HG03103 (cell line): ENCODE results near the gene AADACL3.
"Not testable (repeated sequence)": the region's sequence is repeated elsewhere in the genome, so short reads cannot be mapped to it uniquely, and the experiment has no call there.

Experiments used
- ATAC-seq: cut with Tn5 transposase; IDR thresholded peaks from one replicate; pipeline ENCODE4 v1.9.1; 2021; ENCODE audit warnings: low read depth; ENCODE audit not compliant: unreplicated experiment

AADACL3 gene

DNA sequence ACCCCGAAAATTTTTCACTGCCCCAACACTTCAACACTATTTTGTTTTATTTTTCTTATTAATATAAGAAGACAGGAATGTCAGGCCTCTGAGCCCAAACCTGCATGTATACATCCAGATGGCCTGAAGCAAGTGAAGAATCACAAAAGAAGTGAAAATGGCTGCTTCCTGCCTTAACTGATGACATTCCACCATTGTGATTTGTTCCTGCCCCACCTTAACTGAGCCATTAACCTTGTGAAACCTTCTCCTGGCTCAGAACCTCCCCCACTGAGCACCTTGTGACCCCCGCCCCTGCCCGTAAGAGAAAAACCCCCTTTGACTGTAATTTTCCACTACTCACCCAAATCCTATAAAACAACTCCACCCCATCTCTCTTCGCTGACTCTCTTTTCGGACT lies 2.3 kb upstream of the AADACL3 start:
- ATAC-seq = not testable (repeated sequence)

DNA sequence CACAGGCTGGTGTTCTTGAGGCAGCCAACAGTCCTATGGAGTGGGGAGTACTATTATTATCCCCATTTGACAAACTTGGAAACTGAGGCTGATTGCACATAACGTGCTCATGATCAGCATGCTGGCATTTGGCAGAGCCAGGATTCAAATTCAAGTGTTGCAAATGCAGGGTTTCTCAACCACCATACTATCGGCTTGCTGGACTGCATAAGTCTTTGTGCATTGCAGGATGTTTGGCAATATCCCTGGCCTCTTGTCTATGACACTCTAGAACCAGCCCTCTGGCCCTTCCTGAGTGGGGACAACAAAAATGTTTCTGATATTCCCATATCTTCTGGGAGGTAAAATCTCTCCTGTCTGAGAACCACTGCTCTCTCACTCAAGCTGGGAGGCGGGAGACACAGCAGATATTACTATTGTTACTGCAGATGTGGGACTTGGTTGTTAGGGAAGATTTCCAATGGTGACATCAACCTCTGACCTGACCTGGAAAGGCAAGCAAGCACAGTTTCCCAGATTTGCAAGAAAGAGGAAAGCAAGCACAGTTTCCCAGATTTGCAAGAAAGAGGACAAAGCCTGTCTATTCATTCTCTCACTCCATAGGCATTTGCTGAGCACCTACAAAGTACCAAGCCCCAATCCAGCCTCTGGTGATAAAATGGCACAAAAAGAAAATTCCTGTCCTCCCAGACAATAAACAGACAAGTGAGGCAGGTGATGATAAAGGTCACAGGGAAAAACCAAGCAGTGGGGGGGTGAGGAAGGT lies 1.0 kb upstream of the AADACL3 start:
- no peak for ATAC-seq

DNA sequence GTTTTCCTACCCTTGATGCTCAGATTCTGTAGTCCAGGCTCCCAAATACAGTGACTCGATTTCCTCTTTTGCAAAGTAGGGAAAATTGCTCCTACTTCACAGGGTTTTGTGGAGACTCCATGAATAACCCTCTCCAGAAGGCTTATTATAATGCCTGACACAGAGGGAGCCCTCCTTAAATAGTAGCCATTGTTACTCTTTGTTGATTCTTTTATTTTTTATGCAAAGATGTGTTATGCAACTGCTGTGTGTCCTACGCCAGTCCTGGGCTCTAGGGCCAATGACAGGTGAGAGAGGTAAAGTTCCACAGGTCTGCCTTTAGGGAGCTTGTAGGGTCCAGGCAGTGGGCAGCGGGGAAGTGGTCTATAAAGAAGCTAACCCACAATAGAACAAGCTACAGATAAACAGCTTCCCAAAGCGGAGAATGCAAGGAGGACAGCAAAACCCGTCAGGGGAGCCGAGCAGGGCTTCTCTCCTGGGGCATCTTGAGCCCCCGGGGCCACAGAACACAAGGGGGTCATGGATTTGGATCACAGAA lies 1.5 kb downstream of the AADACL3 start:
- no peak for ATAC-seq

DNA sequence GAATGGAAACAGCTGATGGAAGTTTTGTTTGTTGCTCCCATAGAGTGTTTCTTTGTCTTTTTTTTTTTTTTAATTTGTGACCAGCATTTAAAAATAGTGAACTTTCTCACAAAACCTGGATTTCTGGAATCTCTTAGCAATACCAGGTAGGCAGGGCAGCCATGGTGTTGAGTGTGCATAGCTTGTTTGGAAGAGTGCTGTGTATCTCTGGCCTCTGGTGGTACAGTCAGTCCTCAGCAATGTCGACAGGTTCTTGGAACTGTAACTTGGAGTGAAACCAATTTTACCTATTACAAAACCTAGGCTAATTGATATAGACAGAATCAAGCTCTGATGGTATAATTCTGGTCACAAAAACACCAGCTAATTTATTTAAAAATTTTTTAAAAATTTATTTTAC lies 6.7 kb downstream of the AADACL3 start:
- ATAC-seq = no peak

DNA sequence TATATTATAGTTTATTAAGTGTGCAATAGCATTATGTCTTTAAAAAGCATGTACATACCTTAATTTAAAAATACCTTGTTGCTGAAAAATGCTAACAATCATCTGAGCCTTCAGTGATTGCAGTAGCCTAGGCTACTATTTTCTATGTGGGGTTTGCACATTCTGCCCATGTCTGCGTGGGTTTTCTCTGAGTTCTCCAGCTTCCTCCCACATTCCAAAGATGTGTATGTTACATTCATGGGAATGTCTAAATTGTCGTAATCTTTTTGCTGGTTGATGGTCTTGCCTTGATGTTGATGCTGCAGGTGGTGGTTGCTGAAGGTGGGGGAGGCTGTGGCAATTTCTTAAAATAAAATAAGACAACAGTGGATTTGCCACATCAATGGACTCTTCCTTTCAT lies 12.5 kb downstream of the AADACL3 start:
- no peak for ATAC-seq

DNA sequence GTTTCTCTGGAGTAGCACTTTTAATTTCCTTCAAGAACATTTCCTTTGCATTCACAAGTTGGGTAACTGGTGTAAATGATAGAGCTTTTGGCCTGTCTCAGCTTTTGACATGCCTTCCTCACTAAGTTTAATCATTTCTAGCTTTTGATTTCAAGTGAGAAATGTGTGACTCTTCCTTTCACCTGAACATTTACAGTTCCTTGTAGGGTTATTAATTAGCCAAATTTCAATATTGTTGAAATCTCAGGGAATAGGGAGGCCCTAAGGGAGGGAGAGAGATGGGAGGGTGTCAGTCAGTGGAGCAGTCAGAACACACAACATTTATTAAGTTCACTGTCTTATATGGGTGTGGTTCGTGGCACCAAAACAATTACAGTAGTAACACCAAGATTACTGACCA lies 14.2 kb downstream of the AADACL3 start:
- ATAC-seq = no peak

DNA sequence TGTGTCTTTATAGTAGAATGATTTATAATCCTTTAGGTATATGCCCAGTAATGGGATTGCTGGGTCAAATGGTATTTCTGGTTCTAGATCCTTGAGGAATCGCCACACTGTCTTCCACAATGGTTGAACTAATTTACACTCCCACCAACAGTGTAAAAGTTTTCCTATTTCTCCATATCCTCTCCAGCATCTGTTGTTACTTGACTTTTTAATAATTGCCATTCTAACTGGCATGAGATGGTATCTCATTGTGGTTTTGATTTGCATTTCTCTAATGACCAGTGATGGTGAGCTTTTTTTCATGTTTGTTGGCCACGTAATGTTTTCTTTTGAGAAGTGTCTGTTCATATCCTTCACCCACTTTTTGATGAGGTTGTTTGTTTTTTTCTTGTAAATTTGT lies 15.2 kb downstream of the AADACL3 start:
- not testable (repeated sequence) for ATAC-seq

DNA sequence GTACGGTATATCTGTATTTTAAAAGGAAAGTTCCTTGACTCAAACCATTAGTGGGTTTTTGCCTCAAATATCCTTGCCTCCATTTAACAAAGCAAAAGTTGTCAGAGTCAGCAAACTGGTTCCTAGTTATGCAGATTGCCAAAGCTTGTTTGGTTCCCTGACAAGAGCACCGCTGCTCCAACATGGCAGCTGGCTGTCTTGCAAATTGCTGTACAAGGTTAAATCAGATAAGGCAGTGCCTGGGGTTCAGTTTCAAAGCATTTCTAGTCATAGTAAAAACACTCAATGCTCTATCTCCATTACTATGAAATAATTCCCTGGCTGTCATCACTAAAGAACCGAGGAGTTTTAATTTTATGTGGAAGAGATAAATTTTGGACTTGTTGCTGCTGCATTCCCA lies 18.7 kb downstream of the AADACL3 start:
- no peak for ATAC-seq

DNA sequence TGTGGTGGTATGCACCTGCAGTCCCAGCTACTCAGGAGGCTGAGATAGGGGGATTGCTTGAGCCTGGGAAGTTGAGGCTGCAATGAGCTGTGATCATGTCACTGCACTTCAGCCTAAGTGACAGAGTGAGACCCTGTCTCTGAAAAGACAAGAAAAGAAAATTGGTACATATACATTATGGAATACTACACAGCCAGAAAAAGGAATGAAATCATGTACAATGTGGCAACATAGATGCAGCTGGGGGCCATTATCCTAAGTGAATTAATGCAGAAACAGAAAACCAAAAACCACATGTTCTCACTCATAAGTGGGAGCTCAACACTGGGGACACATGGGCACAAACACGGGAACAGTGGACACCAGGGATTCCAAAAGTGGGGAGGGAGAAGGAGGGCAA lies 23.0 kb downstream of the AADACL3 start:
- no peak for ATAC-seq

DNA sequence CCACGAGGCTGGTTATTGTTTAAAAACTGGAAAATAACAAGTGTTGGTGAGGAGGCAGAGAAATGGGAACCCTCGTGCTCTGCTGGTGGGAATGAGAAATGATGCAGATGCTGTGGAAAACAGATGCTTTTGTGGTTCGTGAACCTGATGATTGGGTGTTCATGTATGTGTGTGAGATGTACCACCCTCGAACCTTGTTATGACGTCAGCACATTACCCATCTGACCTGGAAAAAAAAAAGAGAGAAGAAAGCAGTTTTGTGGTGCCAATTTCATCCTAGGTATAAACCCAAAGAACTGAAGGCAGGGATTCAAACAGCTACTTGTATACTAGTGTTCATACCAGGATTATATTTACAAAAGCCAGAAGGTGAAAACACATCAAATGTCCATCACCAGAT lies 23.7 kb downstream of the AADACL3 start:
- no peak for ATAC-seq

DNA sequence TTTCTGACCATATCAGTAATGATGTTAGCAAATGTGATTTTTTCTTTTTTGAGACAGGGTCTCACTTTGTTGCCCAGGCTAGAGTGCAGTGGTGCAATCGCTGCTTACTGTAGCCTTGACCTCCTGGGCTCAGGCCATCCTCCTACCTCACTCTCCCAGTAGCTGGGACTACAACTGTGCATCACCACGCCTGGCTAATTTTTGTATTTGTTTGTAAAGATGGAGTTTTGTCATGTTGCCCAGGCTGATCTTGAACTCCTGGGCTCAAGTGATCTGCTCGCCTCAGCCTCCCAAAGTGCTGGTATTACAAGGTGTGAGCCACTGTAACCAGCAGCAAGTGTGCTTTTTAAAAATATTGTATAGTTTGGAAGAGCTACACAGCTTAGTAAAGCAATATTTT lies 26.0 kb downstream of the AADACL3 start:
- no peak for ATAC-seq

DNA sequence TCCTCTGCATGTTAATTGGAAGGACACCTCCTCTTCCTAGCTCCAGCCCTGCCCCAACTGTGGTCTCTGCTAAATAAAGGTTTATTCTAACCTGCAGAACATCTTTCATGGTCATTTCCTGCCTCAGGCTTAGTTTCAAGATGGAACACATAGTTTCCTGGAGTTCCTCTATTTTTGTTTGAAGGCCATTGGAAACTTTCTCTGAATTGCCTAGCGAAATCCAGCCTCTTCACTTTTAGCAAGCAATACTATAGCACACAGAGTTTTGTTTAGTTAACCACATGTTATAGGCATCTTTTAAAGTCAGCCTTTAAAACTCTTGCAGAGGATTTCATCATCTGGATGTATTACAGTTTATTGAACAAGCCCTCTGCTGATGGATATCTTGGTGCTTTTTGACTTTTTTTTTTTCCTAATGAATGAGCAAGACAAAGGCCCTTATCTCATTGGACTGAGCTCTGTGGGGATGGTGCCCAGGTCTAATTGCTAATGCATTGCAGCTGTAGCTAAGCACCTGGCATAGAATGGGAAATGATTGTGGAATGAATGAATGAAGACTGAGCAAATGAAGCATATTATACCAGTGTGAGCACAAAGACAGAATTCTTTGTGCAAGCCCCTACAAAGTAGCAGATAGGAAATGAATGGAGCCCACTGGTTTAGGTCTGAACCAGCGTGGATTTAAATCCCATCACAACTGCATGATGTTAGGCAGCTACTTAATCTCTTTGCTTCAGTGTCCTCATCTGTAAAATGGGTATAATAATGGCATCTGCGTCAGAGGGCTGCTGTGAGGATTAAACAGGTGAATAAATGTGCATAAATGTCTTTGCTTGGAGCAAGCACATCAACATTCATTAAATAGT lies 29.4 kb downstream of the AADACL3 start:
- ATAC-seq = no peak

DNA sequence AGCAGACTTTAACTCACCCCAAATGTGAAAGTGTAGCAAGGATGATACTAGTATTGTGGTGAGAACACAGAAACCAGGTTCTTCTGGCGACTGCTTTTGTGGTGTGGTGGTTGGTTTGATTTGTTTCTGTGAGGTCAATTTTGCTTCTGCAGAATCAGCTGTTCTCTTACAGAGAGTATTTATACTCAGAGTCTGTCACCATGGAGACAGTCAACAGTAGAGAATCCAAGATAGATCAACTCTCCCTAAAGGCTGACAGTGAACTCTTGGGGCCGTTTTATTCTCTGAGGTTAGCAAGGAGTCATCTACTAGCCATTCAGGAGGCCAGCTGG lies 30.0 kb downstream of the AADACL3 start, which contains the start of gene CFAP107:
TSS of gene CFAP107 (plus strand) at position 209 of the 332 bp plus-strand sequence. CDS start 231 bp downstream, outside the sequence.
- no peak for ATAC-seq

DNA sequence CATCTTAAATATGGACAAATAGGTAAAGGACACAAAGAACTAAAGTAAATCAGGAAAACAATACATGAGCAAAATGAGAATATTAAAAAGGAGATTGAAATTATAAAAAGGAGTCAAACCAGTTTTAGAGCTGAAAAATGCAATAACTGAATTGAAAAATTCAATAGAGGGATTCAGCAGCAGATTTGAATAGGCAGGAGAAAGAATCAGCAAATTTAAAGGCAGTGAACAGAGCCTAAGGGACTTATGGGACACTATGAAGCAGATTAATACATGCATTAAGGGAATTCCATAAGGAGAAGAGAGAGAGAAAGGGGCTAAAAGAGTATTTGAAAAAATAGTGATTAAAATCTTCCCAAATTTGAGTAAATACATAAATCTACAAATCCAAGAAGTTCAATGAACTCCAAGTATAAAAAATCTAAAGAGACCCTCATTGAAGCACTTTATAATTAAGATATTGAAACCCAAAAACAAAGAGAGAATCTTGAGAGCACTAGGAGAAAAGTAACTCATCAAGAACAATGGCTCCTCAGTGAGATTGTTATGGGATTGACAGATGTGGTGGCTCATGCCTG lies 33.0 kb downstream of the AADACL3 start:
- no peak for ATAC-seq

DNA sequence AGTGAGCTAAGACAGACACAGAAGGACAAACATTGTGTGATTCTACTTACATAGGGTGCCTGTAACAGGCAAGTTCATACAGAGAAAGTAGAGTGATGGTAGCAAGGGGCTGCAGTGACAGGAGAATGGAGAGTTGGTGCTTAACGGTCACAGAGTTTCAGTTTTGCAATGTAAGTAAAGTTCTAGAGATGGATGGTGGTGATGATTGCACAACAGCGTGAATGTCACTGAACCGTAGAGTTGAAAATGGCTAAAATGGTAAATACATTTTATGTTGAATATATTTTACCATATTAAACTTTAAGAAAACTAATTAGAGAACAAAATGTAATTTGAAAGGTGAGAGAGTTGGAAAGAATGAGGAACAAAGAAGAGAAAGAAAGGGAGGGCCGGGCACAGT lies 38.8 kb downstream of the AADACL3 start:
- ATAC-seq = no peak

DNA sequence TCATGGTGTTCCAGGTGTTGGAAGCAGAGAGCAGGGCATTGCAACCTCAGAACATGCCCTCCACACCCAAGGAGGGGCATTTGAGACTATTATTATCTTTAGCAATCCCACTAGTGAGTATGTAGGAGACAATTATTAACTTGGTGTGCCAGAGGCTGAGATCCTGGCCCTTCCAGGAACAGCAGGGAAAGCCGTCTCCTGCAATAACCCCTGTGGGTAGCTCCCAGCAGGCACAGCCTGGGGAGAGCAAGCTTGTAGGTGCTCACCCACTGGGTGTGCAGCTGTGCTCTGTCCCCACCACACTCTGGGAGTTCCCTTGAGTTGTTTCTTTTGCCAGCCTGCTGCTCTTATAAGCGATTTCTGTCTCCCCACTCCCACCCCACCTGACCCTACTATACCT lies 40.4 kb downstream of the AADACL3 start:
- no peak for ATAC-seq

DNA sequence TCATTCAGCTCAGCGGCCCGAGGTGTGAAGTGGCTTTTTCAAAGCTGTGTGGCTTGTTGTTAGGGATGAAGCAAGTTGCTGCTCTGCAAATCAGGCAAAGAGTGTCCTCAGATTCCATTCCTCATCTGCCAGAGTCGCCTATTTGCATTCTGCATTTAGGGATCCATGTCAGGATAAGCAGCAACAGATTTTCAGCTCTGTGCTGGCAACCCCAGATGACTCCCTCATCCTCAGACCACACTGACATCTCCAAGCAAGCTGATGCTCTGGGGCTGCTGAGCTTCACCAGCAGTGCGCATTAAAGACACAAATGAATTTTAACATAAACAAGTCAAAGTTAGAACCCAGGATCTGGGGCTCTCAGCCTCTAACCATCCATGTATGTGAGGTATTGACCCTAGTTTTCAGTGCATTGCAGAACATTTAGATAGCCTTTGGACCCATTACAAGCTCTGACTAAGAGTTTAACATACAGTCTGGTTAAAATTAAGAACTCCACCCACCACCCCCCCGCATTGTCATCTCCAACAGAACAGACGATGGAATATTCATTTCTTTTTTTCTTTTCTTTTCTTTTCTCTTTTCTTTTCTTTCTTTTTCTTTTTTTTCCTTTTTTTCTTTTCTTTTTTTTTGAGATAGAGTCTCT lies 41.0 kb downstream of the AADACL3 start:
- ATAC-seq = no peak

DNA sequence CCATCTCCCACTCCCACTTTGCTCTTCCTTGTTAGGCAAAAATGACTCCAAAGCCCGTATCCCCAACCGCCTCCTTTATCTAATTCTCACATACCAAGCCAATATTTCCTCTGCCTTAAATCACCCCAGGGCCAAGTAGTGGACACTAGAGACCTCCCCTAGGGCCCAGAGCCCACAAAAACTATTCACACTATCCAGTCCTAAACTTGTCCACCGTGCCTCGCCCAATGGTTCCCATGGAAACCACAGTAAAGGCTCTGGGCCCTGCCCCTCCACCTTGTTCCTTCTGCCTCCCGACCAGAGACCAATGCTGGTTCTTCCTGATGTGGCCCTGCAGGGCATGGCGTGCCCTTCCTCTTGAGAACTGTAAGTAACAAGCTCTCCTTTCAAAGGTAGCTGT lies 41.9 kb downstream of the AADACL3 start:
- ATAC-seq = no peak

DNA sequence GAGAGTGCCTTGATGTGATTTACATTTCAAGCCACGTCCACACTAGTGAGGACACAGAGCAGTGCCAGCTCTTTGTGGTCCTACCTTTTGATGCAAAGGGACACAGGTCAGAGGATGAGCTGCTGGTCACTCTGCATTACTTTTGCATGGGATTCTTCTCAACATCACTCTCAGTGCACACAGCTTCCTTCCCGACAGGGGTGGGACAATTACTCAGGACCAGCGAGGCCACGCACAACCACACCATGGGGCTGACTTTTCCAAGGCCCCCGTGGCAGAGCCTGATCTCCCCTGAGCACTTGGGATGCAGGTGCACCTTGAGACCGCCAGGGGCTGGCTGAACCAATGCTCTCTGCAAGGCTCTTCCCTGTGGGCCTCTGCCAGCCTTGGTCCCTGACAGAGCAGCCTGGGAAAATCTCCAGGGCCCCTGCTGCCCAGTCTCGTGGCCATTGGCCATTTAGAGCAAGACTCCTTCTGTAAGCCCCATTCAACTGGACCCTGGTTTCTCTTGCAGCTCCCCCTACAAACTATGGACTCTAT lies 44.4 kb downstream of the AADACL3 start:
- no peak for ATAC-seq

DNA sequence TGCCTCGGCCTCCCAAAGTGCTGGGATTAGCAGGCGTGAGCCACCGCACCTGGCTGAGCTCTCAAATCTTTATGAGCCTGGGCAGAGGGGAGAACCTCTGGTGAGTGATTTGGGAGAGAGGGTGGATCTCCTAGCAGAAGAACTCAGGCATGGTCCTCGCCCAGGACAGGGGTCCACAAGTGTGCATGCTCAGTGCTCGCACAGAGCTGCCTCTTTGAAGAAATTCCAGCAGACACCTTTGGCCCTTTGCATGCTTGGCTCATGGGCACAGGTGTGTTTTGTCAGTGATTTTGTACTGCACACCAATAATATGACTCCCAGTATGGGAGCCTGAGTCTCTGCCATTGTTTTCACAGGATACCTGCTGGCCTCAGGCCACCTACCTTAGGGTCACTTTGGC lies 45.9 kb downstream of the AADACL3 start:
- no peak for ATAC-seq

DNA sequence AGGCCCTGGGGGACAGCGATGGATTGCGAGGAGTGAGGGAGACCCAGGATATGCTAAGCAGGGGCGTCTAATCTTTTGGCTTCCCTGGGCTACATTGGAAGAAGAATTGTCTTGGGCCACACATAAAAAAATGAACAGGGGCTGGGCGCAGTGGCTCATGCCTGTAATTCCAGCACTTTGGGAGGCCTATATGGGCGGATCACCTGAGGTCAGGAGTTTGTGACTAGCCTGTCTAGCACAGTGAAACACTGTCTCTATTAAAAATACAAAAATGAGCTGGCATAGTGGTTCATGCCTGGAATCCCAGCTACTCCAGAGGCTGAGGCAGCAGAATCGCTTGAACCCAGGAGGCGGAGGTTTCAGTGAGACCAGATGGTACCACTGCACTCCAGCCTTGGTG lies 46.9 kb downstream of the AADACL3 start:
- no peak for ATAC-seq
